ENCODE data around the gene ZMYND8.

The ZMYND8 gene

GRCh38 chr20:47355489-47356219 is 845 bp downstream of the ZMYND8 start:
- no peak for DNase-seq (ENCODE audit: low read depth)
- H3K4me3 ChIP-seq (ENCODE audit: control insufficient read depth, low read depth, low read length), result peak overlapping the region; percentile 55
- no peak for TF ChIP-seq CTCF (conservative IDR thresholded peaks at IDR 0.05; ENCODE audit: control insufficient read depth, insufficient read depth, low read depth, low read length)

- peak; percentile 61 for DNase-seq (ENCODE audit: low read depth)
- no peak for TF ChIP-seq CTCF (conservative IDR thresholded peaks at IDR 0.05; ENCODE audit: control insufficient read depth, insufficient read depth, low read depth, low read length)
- peak overlapping the region; percentile 55 for H3K4me3 ChIP-seq (ENCODE audit: control insufficient read depth, low read depth, low read length)
Measured at GRCh38 chr20:47354714-47355488, 1.6 kb downstream of the ZMYND8 start.

- no peak for TF ChIP-seq CTCF (conservative IDR thresholded peaks at IDR 0.05; ENCODE audit: control insufficient read depth, insufficient read depth, low read depth, low read length)
- peak overlapping the region; percentile 55 for H3K4me3 ChIP-seq (ENCODE audit: control insufficient read depth, low read depth, low read length)
- no peak for DNase-seq (ENCODE audit: low read depth)
Measured at GRCh38 chr20:47354464-47354713, 2.1 kb downstream of the ZMYND8 start.

- no peak for TF ChIP-seq CTCF (conservative IDR thresholded peaks at IDR 0.05; ENCODE audit: control insufficient read depth, insufficient read depth, low read depth, low read length)
- H3K4me3 ChIP-seq (ENCODE audit: control insufficient read depth, low read depth, low read length), result peak overlapping the region; percentile 55
- DNase-seq (ENCODE audit: low read depth), result no peak
Measured at GRCh38 chr20:47353692-47354463, 2.6 kb downstream of the ZMYND8 start.

GRCh38 chr20:47353239-47353691 is 3.2 kb downstream of the ZMYND8 start:
- no peak for DNase-seq (ENCODE audit: low read depth)
- H3K4me3 ChIP-seq (ENCODE audit: control insufficient read depth, low read depth, low read length), result peak overlapping the region; percentile 55
- no peak for TF ChIP-seq CTCF (conservative IDR thresholded peaks at IDR 0.05; ENCODE audit: control insufficient read depth, insufficient read depth, low read depth, low read length)

- no peak for DNase-seq (ENCODE audit: low read depth)
- peak overlapping the region; percentile 11 for H3K4me3 ChIP-seq (ENCODE audit: control insufficient read depth, low read depth, low read length)
- TF ChIP-seq CTCF (conservative IDR thresholded peaks at IDR 0.05; ENCODE audit: control insufficient read depth, insufficient read depth, low read depth, low read length), result no peak
Measured at GRCh38 chr20:47352332-47353238, 3.9 kb downstream of the ZMYND8 start.
